Measurements from ENCODE around the gene EPB41L2.

EPB41L2 gene

DNA sequence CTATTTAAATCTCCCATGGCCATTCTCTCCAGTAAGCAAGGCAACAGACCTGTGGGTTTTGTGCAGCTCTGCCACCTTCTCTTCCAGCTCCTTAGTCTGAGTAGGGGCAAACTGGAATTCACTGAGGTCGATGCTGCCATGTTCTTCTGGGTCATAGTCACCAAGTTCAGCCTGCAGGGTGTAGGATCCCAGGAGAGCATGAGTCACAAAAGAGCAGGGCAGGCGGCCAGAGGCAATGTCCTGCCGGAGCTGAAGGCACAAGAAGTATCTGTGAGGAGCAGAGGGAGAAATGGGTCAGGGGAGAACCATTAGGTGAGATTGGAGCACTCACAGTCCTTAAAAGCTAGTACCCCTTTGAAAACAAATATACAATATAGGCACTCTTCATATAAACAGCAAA lies 162.1 kb downstream of the EPB41L2 start:
- no peak for DNase-seq

DNA sequence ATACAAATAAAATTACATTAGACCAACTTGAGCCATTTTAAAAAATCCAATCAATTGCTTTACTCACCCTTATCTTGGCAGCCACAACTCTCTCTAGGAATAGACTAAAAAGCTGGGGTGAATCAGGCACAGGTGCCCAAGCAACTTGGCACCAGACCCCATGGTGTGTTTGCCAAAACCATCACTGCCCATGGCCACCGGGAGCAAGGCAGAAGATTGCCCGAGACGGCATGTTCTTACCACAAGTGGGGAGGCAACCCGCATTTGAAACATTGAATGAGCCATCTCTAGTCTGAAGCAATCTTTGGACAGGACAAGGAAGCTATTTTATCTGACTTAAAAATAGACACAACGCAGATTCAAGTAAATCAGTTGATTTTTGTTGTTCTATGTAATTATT lies 166.8 kb downstream of the EPB41L2 start:
- no peak for DNase-seq

DNA sequence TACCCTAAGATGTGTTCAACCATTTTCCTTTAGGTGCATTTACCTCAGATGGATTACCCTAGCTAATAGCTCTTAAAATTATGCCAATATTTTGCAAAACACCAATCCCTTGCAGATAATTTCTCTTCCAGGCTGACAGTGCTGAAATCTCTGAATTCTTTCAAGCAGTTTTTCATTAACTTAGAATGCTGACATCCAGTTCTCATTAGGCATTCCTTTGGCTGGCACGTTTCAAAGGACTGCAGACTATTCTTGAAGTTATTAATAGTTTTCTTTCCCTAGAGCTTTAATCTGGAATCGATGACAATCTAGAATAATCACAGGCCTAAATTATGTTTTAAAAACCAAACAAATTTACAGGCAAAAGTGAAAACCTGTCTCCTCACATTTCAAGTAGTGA lies 167.5 kb downstream of the EPB41L2 start:
- no peak for DNase-seq

DNA sequence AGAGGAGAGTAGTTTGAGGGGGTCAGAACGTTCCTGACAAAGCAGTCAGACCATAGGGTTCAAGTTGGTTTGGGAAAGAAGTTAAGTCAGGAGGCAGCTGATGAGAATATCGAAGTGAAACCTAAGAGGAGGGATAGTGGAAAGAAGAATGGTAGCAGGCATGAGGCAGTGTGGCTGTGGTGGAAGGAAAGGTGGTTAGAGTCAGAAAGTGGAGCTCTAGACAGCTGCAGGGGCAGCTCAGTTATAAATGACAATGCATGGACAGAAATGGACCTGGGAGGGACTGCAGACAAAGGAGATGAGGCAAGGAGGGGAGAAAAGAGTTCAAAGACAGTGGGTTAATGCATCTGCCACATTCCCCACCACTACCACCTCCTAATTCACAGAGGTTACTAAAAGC lies 169.3 kb downstream of the EPB41L2 start:
- DNase-seq = no peak

DNA sequence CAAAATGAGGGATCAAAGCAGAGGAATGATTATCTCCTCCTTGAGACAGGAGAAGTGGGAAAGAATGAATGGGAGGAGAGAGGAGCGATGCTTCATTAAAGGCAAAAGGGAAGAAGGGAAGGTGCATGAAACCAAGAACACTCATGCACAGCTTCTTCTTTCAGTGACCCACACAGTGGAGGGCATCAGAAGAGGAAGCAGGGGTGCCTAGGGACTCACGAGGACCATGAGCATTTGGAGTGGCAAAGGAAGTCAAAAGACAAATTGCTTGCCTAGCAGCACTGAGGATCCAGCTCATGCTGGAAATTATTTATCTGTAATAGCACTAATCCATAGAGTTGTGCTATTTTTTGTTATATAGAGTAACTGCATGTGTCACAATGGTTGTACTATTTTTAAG lies 169.8 kb downstream of the EPB41L2 start:
- no peak for DNase-seq

DNA sequence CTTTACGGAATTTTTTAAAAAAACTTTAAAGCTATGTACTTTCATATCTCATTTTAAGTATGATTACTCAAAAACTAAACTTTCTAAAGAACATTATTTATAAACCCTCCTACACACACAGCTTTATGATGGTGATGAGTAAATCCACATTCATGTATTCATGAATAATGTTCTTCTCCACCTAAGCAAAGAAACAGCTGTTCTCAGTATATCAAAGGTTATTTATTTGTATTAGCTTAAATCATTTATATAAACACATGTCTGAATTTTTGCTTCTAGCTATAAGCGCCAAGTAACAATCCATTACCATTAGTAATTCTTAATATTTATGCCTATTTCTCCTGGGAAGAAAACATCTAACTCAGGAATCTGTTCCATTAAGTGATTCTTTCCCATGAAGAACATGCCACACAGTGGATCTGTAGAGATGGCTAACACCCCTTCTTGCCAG lies 172.5 kb downstream of the EPB41L2 start:
- DNase-seq = no peak

DNA sequence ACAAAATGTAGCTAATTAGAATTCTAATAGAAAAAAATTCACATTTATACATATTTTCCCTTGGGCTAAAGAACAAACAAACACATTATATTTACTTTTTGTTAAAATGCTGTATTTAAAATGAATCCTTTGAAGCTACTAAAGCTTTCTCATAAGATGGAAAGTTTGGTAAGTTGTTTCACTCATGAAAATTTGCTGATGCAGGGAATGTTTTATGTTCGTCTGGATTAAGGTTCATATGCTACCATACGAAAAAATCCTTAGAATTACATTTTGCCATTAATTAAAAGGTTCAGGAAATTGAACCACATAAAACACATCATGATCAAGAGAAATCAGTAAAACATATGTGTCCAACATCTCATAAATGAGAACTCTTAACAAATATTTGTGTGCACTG lies 173.6 kb downstream of the EPB41L2 start:
- no peak for DNase-seq

DNA sequence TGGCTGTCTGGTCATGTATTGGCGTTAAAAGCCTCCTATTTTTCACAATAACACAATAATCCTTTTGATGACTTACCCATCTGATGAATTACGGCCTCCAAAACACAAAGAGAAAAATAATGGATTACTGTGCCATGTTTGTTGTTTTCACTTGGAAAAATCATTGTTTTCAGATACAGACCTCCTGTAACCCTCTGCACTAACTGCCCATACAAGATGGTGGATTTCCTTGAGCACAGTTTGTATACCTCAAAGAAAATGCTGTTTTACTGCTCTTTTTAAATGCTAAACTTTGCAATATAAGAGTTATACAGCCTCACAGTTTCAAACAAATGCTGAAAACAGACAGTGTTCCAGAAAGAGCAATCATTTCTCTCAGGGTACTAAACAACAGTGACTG lies 174.8 kb downstream of the EPB41L2 start:
- DNase-seq = no peak

DNA sequence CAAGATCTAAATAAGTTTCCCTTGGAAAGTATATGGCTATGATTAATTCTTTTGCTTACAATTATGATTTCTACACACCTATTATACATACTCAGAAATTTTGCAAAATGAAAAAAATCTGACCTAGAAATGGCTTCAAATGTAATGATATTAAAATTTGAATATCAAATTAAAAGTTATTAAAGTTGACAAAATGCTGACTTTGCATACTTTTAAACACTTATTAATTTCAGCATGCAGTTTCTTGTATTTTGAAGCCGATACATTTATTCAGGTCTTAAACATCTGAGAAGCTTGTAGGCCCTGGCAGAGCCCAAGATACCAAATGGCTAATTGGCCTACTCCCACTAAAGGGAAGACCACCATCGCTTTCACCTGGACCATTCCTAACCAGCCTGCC lies 176.1 kb downstream of the EPB41L2 start:
- DNase-seq = no peak

DNA sequence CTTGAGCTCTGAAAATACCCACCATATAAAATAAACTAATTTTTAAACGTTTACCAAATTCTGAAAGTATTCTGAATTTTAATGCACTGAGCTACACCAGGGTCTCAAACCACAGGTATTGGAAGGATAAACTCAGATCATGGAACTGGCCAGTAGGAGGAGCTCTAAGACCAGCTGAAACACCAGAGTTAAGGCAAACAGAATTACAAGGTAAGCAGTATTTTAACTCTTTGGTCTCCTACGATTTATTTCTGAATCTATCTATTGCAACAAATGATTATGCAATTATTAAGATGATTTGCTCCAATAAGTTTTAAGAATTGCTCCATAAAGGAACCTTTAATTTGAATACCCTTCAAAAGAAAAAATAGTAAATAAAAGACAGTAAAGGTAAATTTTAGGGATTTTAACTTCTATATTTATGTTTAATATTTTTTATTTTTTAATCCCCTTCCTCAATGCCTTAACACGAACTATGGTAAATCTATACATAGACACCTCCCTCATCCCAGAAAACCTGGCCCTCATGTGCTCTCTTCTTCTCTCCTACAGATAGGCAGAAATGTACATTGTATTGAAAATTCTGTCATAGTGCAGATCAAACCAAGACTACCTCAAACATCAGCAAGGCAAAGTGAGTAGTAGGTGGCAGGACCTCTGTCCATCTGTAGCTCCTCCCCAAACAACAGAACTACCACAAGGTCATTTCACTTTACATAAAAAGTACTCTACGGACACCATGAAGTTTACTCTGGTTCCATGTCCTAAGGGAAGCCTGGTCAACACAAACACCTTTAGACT lies 177.5 kb downstream of the EPB41L2 start:
- DNase-seq = peak; percentile 62

DNA sequence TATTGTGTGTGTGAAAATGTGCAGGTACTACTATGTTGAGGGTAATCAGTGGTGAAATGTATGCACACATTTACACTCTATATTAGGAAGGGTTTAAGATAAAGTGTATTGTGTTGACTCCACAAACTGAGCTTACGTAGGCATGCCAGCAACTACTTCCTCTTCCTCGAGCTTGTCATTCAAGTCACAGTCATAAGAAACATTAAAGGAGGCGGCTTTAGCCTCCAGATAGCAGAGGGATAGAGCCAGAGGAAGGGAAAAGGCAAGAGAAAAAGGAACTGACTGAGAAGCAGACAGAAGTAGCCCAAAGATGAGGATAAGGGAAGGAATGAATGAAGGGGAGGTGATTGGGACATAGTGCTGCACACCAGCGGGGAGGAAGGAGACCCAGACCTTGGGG lies 180.7 kb downstream of the EPB41L2 start:
- DNase-seq = no peak

DNA sequence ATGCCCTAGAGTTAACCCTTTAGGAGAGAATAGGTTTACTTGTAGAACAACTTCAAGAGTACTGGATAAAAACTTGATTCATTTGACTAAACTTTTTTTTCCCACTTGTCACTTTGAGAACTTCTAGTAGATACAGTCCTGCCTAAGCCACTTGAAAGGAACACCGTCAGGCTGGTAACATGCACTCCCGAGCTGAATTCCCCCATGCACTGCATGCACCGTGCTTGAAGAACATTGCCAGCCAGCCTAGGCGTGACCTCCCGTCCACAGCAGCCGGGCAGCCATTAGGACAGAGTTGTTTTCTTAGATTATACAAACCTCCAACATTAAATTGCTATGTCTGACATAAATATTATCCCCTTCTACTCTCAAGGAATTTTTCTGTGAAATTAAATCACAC lies 183.2 kb downstream of the EPB41L2 start:
- DNase-seq = no peak

DNA sequence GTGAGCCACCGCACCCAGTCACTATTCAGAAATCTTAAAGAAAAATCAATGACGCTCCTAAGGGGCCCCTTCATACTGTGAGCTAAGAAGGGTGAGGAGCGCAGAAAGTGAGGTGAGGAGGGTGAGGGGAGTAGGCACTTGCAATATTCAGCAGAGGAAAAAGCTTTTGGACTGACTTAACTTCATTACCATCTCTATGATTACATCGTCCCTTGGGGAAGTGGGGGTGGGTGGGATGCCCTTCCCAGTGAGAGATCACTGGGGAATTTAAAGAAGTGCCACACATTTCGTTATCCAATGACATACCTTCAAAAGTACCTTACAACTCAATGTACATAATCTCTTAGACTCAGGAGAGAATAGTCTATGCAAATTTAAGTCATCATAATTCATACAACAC lies 189.3 kb downstream of the EPB41L2 start:
- DNase-seq = no peak

DNA sequence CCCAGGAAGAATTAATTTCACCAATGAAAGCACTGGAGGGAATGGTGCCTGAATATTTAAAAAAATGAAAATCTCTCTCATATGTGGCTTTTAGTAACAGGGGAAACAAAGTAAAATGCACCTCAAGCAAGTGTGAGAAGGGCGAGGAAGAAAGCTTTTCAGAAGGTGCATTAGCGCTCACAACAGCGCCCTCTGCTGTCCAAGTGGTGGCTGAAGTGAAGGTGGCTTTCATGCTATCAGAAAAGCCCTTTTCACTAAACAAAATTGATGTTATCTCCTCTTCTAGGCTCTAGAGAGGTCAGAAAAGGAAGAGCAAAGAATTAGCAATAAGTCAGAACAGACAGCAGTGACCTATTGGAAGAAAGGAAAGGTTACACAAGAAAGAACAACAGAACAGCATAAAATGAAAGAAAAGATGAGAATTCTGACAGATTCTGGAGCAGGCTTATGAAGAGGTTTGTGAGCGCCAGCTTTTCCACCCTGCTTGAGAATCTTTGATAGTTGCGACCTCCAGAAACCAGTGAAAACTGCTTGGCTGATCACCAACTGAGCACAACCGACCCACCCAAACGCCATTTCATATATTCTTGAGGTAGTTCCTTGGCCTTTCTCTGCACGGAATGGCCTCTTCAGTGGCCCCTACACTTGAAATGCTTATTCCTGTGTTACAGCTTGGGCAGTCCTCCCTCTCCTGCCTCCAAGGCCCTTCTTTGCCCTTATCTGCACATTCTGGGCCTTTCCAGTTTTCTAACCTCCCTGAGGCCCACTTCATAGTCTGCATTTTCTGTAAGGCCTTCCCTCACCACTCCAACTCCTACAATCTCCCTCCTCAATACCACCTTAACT lies 190.6 kb downstream of the EPB41L2 start:
- peak; percentile 54 for DNase-seq

DNA sequence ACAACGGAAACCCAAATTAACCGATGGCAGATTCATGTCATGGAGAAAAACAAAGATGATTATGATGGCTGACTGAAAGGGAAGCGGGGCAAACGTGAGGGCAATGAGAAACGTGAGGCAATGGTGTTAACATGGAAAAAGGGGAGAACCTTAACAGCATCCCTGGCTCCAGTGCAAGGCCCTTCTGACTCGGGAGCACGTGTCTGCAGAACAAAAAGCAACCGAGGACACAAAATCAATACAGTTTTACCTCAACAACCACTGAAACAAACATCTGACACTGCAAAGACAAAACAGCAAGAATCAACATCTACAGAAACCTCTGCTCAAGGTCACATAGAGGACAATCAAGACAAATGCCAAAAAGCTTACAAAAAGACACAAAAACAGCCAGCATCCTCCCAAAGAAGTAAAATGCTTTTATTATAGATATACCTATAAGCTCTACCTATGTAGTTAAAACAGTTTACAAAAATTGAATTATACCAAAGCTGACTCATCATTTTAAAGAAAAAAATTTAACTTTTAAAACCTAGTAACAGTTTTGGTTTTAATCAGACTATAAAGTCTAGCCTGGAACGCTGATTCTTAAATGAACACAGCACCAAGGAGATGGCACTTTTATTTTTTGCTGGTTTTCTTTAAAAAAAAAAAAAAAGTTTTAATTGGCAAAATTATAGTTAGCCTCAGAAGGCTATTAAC lies 192.7 kb downstream of the EPB41L2 start:
- DNase-seq = no peak

DNA sequence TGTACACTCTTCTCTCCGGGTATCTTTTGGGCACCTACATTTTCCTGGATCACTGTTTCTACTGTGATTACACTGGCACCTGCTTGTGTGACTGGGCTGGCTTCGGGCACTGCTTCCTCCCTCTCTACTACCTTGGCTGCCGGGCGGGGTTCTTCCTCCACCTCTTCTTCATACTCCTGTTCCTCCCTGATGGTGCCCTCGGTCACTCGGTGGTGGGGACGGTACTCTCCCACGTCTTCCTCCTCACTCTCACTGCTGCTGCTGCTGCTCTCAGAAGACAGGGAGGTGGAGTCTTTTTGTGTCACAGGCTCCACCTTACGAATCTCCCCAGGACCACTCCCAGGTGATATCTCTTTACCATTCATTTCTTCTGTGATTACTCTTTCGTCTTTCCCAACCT lies 193.4 kb downstream of the EPB41L2 start:
- DNase-seq = no peak

DNA sequence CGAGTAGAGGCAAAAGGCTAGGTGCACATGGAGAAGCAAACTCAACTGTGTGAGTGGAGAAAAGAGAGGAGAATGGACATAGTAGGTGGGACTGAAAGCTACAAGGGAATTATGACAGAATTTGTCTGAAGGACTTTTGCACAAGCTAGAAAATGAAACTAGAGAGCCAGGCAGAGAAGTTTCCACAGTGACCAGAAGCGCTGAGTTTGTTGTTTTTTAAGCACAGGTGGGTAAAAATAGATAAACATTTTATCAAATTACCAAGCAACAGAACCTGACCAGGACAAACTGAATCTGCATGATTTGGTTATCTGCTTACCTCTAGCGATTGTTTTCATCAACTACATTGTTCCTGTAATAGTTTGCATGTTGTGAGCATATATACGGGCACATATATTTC lies 197.3 kb downstream of the EPB41L2 start:
- DNase-seq = peak; percentile 19

DNA sequence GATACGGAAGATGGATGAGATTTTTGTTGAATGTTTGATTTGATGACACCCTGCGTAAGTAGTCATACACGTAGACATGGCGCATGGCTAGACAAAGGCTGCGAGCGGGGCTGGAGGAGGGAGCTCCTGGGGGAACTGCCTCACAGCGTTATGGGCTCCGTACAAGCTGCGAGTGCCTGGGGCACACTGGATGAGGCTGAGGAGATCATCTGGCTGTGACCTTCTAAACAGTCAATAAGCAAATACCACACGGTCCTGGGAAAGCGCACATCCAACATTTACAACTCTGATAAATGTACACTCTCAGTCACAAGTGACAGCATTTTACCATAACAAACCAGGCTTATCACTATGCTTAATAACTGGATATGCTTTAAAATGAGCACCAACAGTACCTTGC lies 198.7 kb downstream of the EPB41L2 start:
- DNase-seq = no peak

DNA sequence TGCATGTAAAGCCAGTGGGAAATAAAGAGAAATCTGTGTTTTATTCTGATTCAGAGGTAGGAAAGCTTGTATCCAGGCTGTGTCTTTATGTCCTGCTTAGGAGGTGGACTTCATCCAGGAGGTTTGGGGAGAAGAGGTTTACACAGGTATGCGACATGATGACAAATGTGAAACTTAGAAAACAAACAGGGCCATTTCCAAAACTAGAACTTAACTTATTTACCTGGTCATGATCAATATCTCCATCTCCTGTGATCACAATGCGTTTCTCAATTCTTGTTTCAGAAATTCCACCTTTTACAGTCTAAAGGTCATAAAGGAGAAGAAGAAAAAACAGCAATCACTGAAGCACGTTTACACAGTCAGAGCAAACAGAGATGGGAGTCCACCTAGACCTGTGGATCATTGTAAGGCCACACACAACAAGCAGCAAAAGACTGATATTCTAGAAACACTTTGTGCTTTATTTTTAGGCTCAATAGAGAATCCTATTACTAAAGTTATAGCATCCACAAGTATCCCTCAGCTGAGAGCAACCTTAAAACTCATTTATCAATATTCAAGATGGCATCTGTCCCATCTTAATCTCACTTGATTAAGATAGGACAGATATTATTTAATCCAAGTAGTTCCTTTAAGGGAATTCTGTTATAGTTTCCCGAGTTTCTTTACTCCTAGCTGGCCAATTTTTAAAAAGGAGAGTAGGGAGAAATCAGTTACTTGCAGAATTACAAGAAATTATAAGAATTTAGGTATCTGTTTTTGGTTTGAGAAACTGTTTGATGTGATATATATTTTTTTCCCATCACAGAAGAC lies 199.4 kb downstream of the EPB41L2 start:
- no peak for DNase-seq

DNA sequence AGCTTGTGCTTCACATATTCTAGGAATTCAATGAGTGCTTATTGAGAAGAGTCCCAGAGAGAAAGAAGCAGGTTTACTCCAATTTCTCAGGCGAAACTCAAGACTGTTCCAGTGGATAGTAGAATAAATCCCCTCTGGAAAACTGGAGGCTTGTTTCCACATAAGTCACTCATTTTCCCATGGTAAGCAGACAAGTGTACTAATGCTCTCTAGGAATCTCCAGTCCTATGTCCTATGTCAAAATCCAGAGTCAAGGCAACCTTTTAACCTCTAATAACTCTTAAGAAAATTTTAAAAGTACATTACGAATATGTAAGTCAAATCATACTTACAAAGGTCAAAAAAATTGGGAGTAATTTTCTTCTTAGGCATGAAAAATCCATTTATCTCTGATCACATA lies 200.7 kb downstream of the EPB41L2 start:
- no peak for DNase-seq

DNA sequence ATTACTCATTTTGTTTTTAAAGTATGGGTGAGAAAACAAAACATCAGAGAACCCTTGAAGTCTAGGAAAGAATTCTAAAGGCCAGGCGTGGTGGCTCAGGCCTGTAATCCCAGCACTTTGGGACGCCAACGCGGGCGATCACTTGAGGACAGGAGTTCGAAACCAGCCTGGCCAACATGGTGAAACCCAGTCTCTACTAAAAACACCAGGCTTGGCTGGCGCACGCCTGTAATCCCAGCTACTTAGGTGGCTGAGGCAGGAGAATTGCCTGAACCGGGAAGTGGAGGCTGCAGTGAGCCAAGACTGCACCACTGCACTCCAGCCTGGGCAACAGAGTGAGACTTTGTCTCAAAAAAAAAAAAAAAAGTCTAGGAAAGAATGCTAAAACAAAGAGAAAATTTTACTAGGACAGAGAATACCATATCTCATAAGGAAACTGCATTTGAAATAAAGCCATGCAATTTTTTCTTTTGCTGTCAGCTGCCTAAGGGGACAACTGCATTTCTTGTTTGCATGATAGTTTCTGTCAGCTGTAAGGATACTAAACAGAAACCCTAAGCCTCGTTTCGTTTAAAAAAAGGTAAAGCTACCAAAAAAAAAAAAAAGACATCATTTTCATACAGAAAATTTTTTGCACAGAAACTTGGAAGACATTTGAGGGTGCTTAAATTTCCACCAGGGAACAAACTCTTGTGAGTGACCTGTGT lies 203.7 kb downstream of the EPB41L2 start:
- no peak for DNase-seq
